Uterus (tissue), 2 donors: ENCODE data around the gene TEX29.

Source experiments
- POLR2A ChIP-seq, 2 donors: fragments of 450-650 bp; IDR thresholded peaks; one replicate each; pipeline ENCODE4 v1.6.1; 2016; ENCODE audit warnings: antibody characterized with exemption in 2 of 2, mild to moderate bottlenecking in 1 of 2, moderate library complexity in 1 of 2
- TF ChIP-seq, protein P1 (sequence below), 4 experiments: fragments of 200-600 bp in 2 of 4; fragments of 450-650 bp in 2 of 4; sonication (generic) in 2 of 4; IDR thresholded peaks; one replicate each; pipeline ENCODE4 v1.5.1; 2016 to 2019; ENCODE audit warnings: antibody characterized with exemption in 4 of 4, mild to moderate bottlenecking in 2 of 4, moderate library complexity in 1 of 4

DNA sequence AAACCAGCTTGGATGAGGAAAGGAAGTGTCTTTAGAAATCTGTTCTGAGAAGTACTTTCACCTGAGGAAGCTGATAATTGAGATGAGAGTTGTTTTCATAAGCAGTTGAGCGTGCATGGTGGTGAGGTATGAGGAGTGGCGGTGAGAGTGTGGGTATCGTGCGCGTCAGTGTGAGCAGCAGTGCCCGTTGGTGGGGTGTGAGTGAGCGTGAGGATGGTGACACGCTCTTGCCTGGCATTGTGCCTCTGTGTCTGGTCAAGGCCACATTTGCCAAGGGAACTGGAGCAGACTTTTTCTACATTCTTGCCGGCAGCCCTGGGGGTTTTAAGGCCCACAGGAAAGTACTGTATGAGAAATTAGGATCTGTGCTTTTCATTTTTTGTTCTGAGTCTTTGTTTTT, 36.5 kb upstream of the TEX29 start:
- TF ChIP-seq, protein P1, sequence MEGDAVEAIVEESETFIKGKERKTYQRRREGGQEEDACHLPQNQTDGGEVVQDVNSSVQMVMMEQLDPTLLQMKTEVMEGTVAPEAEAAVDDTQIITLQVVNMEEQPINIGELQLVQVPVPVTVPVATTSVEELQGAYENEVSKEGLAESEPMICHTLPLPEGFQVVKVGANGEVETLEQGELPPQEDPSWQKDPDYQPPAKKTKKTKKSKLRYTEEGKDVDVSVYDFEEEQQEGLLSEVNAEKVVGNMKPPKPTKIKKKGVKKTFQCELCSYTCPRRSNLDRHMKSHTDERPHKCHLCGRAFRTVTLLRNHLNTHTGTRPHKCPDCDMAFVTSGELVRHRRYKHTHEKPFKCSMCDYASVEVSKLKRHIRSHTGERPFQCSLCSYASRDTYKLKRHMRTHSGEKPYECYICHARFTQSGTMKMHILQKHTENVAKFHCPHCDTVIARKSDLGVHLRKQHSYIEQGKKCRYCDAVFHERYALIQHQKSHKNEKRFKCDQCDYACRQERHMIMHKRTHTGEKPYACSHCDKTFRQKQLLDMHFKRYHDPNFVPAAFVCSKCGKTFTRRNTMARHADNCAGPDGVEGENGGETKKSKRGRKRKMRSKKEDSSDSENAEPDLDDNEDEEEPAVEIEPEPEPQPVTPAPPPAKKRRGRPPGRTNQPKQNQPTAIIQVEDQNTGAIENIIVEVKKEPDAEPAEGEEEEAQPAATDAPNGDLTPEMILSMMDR (IDR thresholded peaks at IDR 0.05) = no peak
- TF ChIP-seq POLR2A (IDR thresholded peaks at IDR 0.05) = no peak
